ENCODE results near the gene MRPL10. TPM values are rescaled to one million over a fixed set of nuclear protein-coding genes. Genes with fewer than 3 reads are reported as not detected.

MRPL10 gene
- total and polyA plus RNA-seq, 2 donors (not counting 3 experiments of a cell fraction or from before 2014, with no cell fraction given), result 43.4 to 84.0 TPM

DNA sequence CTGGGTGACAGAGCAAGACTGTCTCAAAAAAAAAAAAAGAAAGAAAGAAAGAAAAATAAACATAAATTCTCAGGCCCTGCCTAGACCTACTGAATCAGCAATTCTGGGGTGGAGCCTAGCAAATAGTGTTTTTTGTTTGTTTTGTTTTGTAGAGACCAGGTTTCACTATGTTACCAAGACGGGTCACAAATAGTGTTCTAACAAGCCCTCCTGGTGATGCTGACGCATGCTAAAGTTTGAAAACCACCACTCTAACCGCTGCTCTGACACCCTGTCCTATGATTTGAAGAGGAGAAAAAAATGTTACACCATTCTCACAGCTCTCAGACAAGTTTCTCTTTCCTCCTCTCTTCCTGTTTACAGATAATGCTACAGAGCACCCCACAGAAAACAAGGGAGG, 1.5 kb downstream of the MRPL10 start:
- no peaks in the 10 kb centered on the region for H3K27me3 ChIP-seq (ENCODE audit: control insufficient read depth in 2 of 2, insufficient read depth in 2 of 2, low read length in 2 of 2)
- CTCF ChIA-PET, result no interaction called here
- H3K4me1 ChIP-seq (ENCODE audit: control insufficient read depth, extremely low read depth, insufficient read depth, low read length), result peaks cover 22% of the 10 kb centered on the region
- no peak for FAIRE-seq
- no peak for TF ChIP-seq JUN (IDR thresholded peaks at IDR 0.05; ENCODE audit: borderline replicate concordance, insufficient read depth, insufficient read length, low read depth)
- H3K9me1 ChIP-seq (replicated peaks; ENCODE audit: control insufficient read depth, extremely low read depth, insufficient read depth, low read length), result no peaks in the 10 kb centered on the region
- peaks cover 14% of the 10 kb centered on the region for H3K79me2 ChIP-seq (ENCODE audit: control insufficient read depth, insufficient read depth, low read length)
- dilution Hi-C loops (cut with MboI; ENCODE audit: extremely low pct_ligation_motif_present, low sequenced_read_pairs) (no loop called here), intact Hi-C loops (cut with micrococcal nuclease) (loop anchor here (2.0 kb wide), 1 partner anchor 53 kb away; no protein-coding TSS in a partner anchor)
- H3K9ac ChIP-seq (replicated peaks; ENCODE audit: extremely low read depth, insufficient read depth, low read length), result no peak overlapping the region
- no peak overlapping the region for H2AFZ ChIP-seq (ENCODE audit: low read depth, low read length)
- no peak overlapping the region for H3K4me3 ChIP-seq (replicated peaks in 1 of 3; ENCODE audit: insufficient read depth in 1 of 3, low read depth in 1 of 3, low read length in 3 of 3)
- H3K36me3 ChIP-seq (ENCODE audit: control insufficient read depth in 2 of 2, extremely low read depth in 1 of 2, insufficient read depth in 2 of 2, low read length in 2 of 2), result peaks cover 7 to 15% of the 10 kb centered on the region in 2 experiments
- BruUV-seq (replicated peaks), result no TSS peak
- H4K20me1 ChIP-seq (replicated peaks; ENCODE audit: control insufficient read depth, extremely low read depth, insufficient read depth, low read length), result no peaks in the 10 kb centered on the region
- H3K27ac ChIP-seq (ENCODE audit: insufficient read depth, low read depth, low read length), result no peak overlapping the region
- no peaks in the 10 kb centered on the region for H3K9me3 ChIP-seq (replicated peaks; ENCODE audit: control insufficient read depth, insufficient read depth, low read length)
- POLR2A ChIA-PET, result interaction anchor here (0.7 kb wide), 1 partner anchor 180 kb away, joined by 4 read pairs; the partner anchor contains the start of gene KPNB1
- no peak overlapping the region for H3K4me2 ChIP-seq (ENCODE audit: insufficient read depth, low read length)
- DNase-seq (ENCODE audit: low read depth, low spot score), result no peak

DNA sequence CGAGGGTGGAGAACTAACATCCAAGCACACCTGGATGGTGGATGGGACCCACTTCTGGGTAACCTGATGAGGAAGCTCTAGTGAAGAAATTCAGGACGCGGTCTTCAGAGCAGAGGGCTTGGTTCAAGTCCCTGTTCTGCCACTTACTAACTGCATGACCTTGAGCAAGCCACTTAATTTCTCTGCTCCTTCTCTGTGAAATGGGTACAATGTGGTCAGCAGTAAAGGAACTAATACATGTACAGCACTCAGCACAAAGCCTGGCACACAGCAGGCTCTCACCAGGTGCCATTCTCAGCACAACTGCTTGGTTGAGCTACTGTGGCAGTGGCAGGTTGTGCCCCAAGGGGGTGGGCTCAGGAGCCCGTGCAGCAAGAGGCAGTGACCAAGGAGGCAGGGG, 7.8 kb downstream of the MRPL10 start:
- TF ChIP-seq MYC (IDR thresholded peaks at IDR 0.05; ENCODE audit: low read depth, low read length) (no peak), JUN (IDR thresholded peaks at IDR 0.05; ENCODE audit: borderline replicate concordance, insufficient read depth, insufficient read length, low read depth) (no peak), GATA2 (IDR thresholded peaks at IDR 0.05; ENCODE audit: insufficient read depth, insufficient read length, low read depth, low read length) (no peak), FOS (IDR thresholded peaks at IDR 0.05; ENCODE audit: borderline replicate concordance, insufficient read depth, low read length) (no peak), POLR2AphosphoS5 (IDR thresholded peaks at IDR 0.05; ENCODE audit: insufficient read depth, low read depth, low read length) (no peak), EZH2 (IDR thresholded peaks at IDR 0.05; ENCODE audit: borderline replicate concordance, low read depth, low read length, severe bottlenecking) (no peak), POLR2A (IDR thresholded peaks at IDR 0.05; ENCODE audit: low read depth, low read length) (no peak)
- TF ChIP-seq, protein P1, sequence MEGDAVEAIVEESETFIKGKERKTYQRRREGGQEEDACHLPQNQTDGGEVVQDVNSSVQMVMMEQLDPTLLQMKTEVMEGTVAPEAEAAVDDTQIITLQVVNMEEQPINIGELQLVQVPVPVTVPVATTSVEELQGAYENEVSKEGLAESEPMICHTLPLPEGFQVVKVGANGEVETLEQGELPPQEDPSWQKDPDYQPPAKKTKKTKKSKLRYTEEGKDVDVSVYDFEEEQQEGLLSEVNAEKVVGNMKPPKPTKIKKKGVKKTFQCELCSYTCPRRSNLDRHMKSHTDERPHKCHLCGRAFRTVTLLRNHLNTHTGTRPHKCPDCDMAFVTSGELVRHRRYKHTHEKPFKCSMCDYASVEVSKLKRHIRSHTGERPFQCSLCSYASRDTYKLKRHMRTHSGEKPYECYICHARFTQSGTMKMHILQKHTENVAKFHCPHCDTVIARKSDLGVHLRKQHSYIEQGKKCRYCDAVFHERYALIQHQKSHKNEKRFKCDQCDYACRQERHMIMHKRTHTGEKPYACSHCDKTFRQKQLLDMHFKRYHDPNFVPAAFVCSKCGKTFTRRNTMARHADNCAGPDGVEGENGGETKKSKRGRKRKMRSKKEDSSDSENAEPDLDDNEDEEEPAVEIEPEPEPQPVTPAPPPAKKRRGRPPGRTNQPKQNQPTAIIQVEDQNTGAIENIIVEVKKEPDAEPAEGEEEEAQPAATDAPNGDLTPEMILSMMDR (IDR thresholded peaks at IDR 0.05; ENCODE audit: extremely low read depth in 1 of 2, insufficient read depth in 1 of 2, low read depth in 1 of 2, low read length in 2 of 2), result no peak
- TF ChIP-seq, protein P2, sequence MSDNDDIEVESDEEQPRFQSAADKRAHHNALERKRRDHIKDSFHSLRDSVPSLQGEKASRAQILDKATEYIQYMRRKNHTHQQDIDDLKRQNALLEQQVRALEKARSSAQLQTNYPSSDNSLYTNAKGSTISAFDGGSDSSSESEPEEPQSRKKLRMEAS (IDR thresholded peaks at IDR 0.05; ENCODE audit: insufficient read depth, insufficient read length), result no peak
- H3K36me3 ChIP-seq (ENCODE audit: control insufficient read depth in 2 of 2, extremely low read depth in 1 of 2, insufficient read depth in 2 of 2, low read length in 2 of 2), result peaks cover 7 to 23% of the 10 kb centered on the region in 2 experiments
- H3K27me3 ChIP-seq (ENCODE audit: control insufficient read depth in 2 of 2, insufficient read depth in 2 of 2, low read length in 2 of 2), result no peaks in the 10 kb centered on the region
- H2AFZ ChIP-seq (ENCODE audit: low read depth, low read length), result no peak overlapping the region
- peaks cover 9% of the 10 kb centered on the region for H3K79me2 ChIP-seq (ENCODE audit: control insufficient read depth, insufficient read depth, low read length)
- no peak overlapping the region for H3K9ac ChIP-seq (replicated peaks; ENCODE audit: extremely low read depth, insufficient read depth, low read length)
- H3K27ac ChIP-seq (ENCODE audit: insufficient read depth, low read depth, low read length), result no peak overlapping the region
- ChIA-PET CTCF (no interaction called here), POLR2A (no interaction called here)
- peaks cover 17% of the 10 kb centered on the region for H3K4me1 ChIP-seq (ENCODE audit: control insufficient read depth, extremely low read depth, insufficient read depth, low read length)
- no peak overlapping the region for H3K4me2 ChIP-seq (ENCODE audit: insufficient read depth, low read length)
- no TSS peak for BruUV-seq (replicated peaks)
- intact Hi-C loops (cut with micrococcal nuclease), result no loop called here
- dilution Hi-C loops (cut with MboI; ENCODE audit: extremely low pct_ligation_motif_present, low sequenced_read_pairs), result no loop called here
- H3K9me1 ChIP-seq (replicated peaks; ENCODE audit: control insufficient read depth, extremely low read depth, insufficient read depth, low read length), result no peaks in the 10 kb centered on the region
- no peaks in the 10 kb centered on the region for H3K9me3 ChIP-seq (replicated peaks; ENCODE audit: control insufficient read depth, insufficient read depth, low read length)
- no peak overlapping the region for H3K4me3 ChIP-seq (replicated peaks in 1 of 3; ENCODE audit: insufficient read depth in 1 of 3, low read depth in 1 of 3, low read length in 3 of 3)
- DNase-seq (ENCODE audit: low read depth, low spot score), result no peak
- no peaks in the 10 kb centered on the region for H4K20me1 ChIP-seq (replicated peaks; ENCODE audit: control insufficient read depth, extremely low read depth, insufficient read depth, low read length)
- FAIRE-seq, result no peak
